PFSK-1 (cell line): ENCODE measurements around the gene GBP2.

Experiments
- POLR2AphosphoS5 ChIP-seq: IDR thresholded peaks from 2 replicates; pipeline ENCODE4 v1.6.1; 2012; ENCODE audit warnings: low read depth, mild to moderate bottlenecking, control low read depth, low read length, moderate library complexity
- REST ChIP-seq, 2 experiments: IDR thresholded peaks; 2 replicates each; pipeline versions ENCODE4 v1.6.1 to v1.8.0; 2011 to 2012; ENCODE audit warnings: low read depth in 2 of 2, low read length in 2 of 2, control low read depth in 1 of 2, inconsistent platforms in 1 of 2, mild to moderate bottlenecking in 1 of 2, moderate library complexity in 1 of 2; ENCODE audit not compliant: insufficient read depth in 1 of 2
- SIN3A ChIP-seq: IDR thresholded peaks from 2 replicates; pipeline ENCODE4 v1.6.1; 2012; ENCODE audit warnings: mild to moderate bottlenecking, low read length, moderate library complexity, borderline replicate concordance; ENCODE audit not compliant: insufficient read depth
- TAF1 ChIP-seq: IDR thresholded peaks from 2 replicates; pipeline ENCODE4 v1.6.1; 2012; ENCODE audit warnings: low read length, control low read depth, borderline replicate concordance; ENCODE audit not compliant: insufficient read depth

DNA sequence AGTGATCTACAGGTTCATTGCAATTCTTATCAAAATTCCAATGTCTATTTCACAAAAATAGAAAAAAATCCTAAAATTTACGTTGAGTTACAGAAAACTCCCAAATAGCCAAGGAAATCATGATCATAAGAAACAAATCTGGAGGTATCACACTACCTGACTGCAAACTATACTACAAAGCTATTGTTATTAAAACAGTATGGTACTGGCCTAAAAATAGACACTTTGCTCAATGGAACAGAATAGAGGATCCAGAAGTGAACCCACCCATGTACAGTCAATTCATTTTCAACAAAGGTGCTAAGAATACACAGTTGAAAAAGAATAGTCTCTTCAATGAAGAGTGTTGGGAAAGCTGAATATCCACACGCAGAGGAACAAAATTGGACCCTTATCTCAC lies 30.2 kb downstream of the GBP2 start:
- TF ChIP-seq TAF1 (no peak), POLR2AphosphoS5 (no peak), REST (IDR thresholded peaks at IDR 0.05; ENCODE audit: insufficient read depth in 1 of 2, low read depth in 2 of 2, low read length in 2 of 2) (no peak), SIN3A (no peak)
